Measurements from ENCODE around the gene KLHL26. TPM values are rescaled to one million over a fixed set of nuclear protein-coding genes. Genes with fewer than 3 reads are reported as not detected.
A peak's percentile ranks its signal among the peaks of the same experiment; 100 is the strongest.

The KLHL26 gene
- total and polyA plus RNA-seq, 2 of the 13 experiments (the other 11 are each of a cell fraction or from before 2014, with no cell fraction given) = 1.5 to 1.7 TPM

DNA sequence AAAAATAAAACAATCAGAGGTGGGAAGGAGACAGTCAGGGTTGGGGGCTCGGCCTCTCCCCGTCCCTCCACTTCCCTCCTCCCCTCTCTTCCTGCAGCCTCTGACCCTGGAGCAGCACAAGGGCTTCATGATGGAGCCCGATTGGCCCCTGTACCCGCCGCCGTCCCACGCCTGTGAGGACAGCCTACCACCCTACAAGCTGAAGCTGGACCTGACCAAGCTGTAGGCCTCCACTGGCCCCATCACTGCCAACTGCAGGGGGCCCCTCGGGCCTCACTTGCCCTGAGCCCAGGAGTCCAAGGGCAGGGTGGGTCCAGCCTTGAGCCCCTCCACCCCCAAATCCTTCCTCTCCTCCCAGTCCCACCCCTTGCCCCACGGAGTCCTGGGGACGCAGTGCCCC is 16.5 kb upstream of the KLHL26 start:
- Histone ChIP-seq H4K20me1 (ENCODE audit: insufficient read depth, low read length) (no peaks in the 10 kb centered on the region), H3K36me3 (replicated peaks in 1 of 2; ENCODE audit: control insufficient read depth in 1 of 2, insufficient read depth in 2 of 2, low read length in 2 of 2) (no peaks in the 10 kb centered on the region), H3K27me3 (ENCODE audit: control insufficient read depth in 1 of 2, insufficient read depth in 2 of 2, low read length in 2 of 2) (no peaks in the 10 kb centered on the region), H3K4me2 (ENCODE audit: low read depth, low read length) (no peak overlapping the region), H3K9ac (ENCODE audit: insufficient read depth, low read depth, low read length) (no peak overlapping the region), H3K4me1 (ENCODE audit: insufficient read depth, low read length) (no peaks in the 10 kb centered on the region), H3K79me2 (ENCODE audit: insufficient read depth, low read length) (no peaks in the 10 kb centered on the region), H2AFZ (ENCODE audit: low read length) (no peak overlapping the region), H3K9me3 (ENCODE audit: low read length) (no peaks in the 10 kb centered on the region), H3K4me3 (replicated peaks in 1 of 3; ENCODE audit: insufficient read depth in 1 of 3, low read depth in 2 of 3, low read length in 3 of 3) (no peak overlapping the region), H3K27ac (ENCODE audit: extremely low read length, insufficient read depth, low read length) (no peak overlapping the region)
- ATAC-seq (peak; percentile 32; the same call in 1 of the 3 replicates), FAIRE-seq (no peak), DNase-seq (ENCODE audit: low spot score) (no peak)
- POLR2A ChIA-PET = no interaction called here
- intact Hi-C loops (cut with micrococcal nuclease; ENCODE audit: unreplicated experiment) (no loop called here), in situ Hi-C loops (cut with HindIII; ENCODE audit: extremely low pct_ligation_motif_present, low pct_unique_long_range_greater_than_20kb) (no loop called here)
- 68% methylated on average over 9 of the region's 10 CpGs for WGBS (ENCODE audit: low lambda C conversion rate)
- no TSS peak for BruUV-seq (replicated peaks)
- CTCF ChIA-PET (ENCODE audit: low intra/inter-chr PET ratio, low total read pairs) = no interaction called here
- no peak for TF ChIP-seq ZNF317 (CRISPR knock-in tag; IDR thresholded peaks at IDR 0.05)
- no peak for TF ChIP-seq FOXA1 (IDR thresholded peaks at IDR 0.05)
- no peak for TF ChIP-seq FOXA1 (CRISPR knock-in tag; IDR thresholded peaks at IDR 0.05)
- no peak for TF ChIP-seq HNF4G (IDR thresholded peaks at IDR 0.05; ENCODE audit: borderline replicate concordance, low read depth, low read length)
- TF ChIP-seq HNF4G (CRISPR knock-in tag; IDR thresholded peaks at IDR 0.05; ENCODE audit: borderline replicate concordance, low read depth) = no peak
- no peak for TF ChIP-seq GLI4 (CRISPR knock-in tag; IDR thresholded peaks at IDR 0.05; ENCODE audit: borderline replicate concordance)
- TF ChIP-seq SP1 (IDR thresholded peaks at IDR 0.05) = no peak
- TF ChIP-seq SP1 (CRISPR knock-in tag; IDR thresholded peaks at IDR 0.05) = no peak
- TF ChIP-seq, protein P1, sequence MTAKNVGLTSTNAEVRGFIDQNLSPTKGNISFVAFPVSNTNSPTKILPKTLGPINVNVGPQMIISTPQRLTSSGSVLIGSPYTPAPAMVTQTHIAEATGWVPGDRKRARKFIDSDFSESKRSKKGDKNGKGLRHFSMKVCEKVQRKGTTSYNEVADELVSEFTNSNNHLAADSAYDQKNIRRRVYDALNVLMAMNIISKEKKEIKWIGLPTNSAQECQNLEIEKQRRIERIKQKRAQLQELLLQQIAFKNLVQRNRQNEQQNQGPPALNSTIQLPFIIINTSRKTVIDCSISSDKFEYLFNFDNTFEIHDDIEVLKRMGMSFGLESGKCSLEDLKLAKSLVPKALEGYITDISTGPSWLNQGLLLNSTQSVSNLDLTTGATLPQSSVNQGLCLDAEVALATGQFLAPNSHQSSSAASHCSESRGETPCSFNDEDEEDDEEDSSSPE (CRISPR knock-in tag; IDR thresholded peaks at IDR 0.05) = no peak
- no peak for TF ChIP-seq RXRB (CRISPR knock-in tag; IDR thresholded peaks at IDR 0.05; ENCODE audit: borderline replicate concordance)
- no peak for TF ChIP-seq SPEN (CRISPR knock-in tag; IDR thresholded peaks at IDR 0.05; ENCODE audit: low read depth)
- TF ChIP-seq SRY (CRISPR knock-in tag; IDR thresholded peaks at IDR 0.05) = no peak
- TF ChIP-seq ZNF383 (CRISPR knock-in tag; IDR thresholded peaks at IDR 0.05; ENCODE audit: borderline replicate concordance) = no peak
- TF ChIP-seq MAFF (IDR thresholded peaks at IDR 0.05; ENCODE audit: low read depth, low read length) = no peak
- no peak for TF ChIP-seq MAFK (conservative IDR thresholded peaks at IDR 0.05 in 1 of 2, IDR thresholded peaks at IDR 0.05 in 1 of 2; ENCODE audit: low read length in 2 of 2)
- no peak for TF ChIP-seq ZKSCAN5 (CRISPR knock-in tag; IDR thresholded peaks at IDR 0.05)
- TF ChIP-seq, protein P2, sequence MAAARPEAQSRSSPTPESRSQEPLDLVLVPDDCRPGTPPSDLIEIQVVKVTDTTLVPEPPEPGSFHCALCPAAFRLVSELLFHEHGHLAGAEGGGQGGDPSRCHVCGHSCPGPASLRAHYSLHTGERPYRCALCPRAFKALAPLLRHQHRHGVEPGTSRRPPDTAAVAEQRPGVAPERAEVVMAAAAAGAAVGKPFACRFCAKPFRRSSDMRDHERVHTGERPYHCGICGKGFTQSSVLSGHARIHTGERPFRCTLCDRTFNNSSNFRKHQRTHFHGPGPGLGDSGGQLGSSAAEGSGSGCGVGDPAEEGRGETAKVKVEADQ (CRISPR knock-in tag; IDR thresholded peaks at IDR 0.05; ENCODE audit: borderline replicate concordance) = no peak
- TF ChIP-seq ZNF562 (CRISPR knock-in tag; IDR thresholded peaks at IDR 0.05; ENCODE audit: borderline replicate concordance) = no peak
- TF ChIP-seq, protein P3, sequence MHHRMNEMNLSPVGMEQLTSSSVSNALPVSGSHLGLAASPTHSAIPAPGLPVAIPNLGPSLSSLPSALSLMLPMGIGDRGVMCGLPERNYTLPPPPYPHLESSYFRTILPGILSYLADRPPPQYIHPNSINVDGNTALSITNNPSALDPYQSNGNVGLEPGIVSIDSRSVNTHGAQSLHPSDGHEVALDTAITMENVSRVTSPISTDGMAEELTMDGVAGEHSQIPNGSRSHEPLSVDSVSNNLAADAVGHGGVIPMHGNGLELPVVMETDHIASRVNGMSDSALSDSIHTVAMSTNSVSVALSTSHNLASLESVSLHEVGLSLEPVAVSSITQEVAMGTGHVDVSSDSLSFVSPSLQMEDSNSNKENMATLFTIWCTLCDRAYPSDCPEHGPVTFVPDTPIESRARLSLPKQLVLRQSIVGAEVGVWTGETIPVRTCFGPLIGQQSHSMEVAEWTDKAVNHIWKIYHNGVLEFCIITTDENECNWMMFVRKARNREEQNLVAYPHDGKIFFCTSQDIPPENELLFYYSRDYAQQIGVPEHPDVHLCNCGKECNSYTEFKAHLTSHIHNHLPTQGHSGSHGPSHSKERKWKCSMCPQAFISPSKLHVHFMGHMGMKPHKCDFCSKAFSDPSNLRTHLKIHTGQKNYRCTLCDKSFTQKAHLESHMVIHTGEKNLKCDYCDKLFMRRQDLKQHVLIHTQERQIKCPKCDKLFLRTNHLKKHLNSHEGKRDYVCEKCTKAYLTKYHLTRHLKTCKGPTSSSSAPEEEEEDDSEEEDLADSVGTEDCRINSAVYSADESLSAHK (CRISPR knock-in tag; IDR thresholded peaks at IDR 0.05; ENCODE audit: borderline replicate concordance) = no peak
- no peak for TF ChIP-seq ZNF790 (CRISPR knock-in tag; IDR thresholded peaks at IDR 0.05; ENCODE audit: borderline replicate concordance)
